HG03045 (cell line): Measurements from ENCODE around the gene PLAC8.
"Not testable (repeated sequence)": the region's sequence is repeated elsewhere in the genome, so short reads cannot be mapped to it uniquely, and the experiment has no call there.

Experiments
- ATAC-seq: cut with Tn5 transposase; IDR thresholded peaks from one replicate; pipeline ENCODE4 v1.9.1; 2021; ENCODE audit warnings: mild to moderate bottlenecking, moderate library complexity; ENCODE audit not compliant: unreplicated experiment

PLAC8 gene, protein sequence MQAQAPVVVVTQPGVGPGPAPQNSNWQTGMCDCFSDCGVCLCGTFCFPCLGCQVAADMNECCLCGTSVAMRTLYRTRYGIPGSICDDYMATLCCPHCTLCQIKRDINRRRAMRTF

DNA sequence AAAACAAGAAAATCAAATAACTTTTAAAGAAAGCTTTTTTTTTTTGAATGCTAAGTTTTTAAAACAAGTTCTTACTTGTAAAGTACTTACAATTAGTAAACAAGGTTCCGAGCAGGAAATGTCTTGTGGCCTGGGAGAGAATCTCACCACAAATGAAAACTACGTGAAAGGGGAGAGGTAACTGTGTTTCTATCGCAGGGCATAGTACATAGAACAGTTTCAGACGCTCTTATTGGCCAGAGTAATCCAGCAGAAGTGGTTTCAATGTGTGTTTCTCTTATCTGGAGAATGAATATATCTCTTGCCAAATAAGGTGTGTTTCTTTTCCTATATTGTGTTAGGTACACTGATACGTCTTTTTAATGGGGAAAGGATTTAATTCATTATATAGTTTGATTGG, at the start of gene PLAC8:
PLAC8 (minus strand) TSS at position 154 of the 400 bp plus-strand sequence. CDS start 6,808 bp downstream, outside the sequence.
- peak; percentile 27 for ATAC-seq

DNA sequence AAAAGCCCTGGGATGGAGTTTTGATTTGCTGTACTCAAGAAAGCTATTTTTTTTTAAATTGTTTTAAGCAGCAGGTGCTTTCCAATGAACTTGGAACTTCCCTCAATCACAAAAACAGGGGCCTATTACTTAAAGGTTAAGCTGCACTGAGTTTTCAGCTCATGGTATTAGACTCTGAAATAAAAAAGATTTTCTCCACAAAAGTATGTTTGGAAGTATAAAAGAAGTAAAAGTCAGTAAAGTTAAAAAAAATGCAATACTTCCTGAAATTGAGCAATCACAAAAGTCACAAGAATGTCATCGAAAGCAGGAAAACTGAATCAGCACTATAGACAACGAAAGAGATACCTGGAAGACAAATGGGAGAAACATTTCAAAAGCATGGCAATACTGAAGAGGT, 38.9 kb upstream of the PLAC8 start:
- no peak for ATAC-seq

DNA sequence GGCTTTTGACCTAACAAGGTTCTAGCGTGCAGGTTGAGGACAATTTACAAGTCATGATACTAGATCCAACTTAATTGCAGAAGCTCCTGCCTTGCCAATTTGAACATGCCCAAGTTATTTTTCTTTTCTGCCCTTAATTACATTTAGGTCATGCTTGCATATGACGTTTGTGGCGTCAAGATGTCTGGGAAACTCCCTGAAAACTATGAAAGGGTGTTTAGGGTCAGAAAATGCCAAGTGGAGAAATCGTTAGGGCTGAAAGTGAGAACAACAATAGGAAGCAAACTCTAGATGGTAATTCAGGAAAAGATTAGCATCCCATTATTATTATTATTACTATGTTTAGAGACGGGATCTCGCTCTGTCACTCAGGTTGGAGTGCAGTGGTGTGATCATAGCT, 38.2 kb upstream of the PLAC8 start:
- no peak for ATAC-seq

DNA sequence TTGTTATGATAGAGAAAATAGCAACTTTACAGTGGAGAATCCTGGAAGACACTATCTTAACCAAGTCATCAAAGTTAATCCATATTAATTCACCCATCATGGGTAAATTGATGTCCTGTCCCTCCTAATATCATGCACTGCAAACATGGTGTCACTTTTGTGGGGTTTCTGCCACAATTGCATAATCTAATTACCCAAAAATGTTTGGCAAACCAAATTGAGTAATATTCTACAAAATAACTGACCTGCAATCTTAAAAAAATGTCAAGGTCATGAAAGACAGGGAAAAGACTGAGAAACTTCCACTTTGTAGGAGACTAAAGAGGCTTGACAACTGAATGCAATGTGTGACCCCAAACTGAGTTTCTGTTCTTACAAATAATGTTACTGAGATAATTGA, 37.1 kb upstream of the PLAC8 start:
- no peak for ATAC-seq

DNA sequence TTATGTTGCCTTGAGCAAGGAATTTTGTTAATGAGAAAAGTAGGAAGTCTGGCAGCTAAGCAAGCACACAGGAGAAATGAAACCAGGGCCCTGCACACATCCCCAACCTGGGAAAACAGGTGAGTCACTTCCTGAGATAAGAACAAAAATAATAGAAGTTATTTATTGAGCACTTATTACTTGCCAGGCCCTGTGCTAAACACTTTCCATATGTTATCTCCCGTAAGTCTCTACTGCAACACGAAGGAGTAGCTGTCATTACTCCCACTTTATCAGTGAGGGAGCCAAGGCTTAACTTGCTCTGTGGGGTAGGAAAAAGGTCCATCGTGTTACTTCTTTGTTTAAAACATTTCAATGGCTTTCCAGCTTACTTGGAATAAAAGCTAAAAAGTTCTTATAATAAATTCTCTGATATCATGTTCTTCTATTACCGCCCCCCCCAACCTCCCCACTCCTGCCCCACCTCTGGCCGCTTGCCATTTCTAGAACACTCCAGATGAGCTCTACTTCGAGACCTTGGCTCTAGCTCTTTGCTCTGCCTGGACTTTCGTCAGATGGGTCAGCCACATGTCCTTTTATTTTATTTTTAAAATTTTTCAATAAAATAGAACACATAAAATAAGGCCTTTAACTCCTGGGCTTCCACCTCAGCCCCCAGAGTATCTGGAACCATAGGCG, 36.3 kb upstream of the PLAC8 start:
- no peak for ATAC-seq

DNA sequence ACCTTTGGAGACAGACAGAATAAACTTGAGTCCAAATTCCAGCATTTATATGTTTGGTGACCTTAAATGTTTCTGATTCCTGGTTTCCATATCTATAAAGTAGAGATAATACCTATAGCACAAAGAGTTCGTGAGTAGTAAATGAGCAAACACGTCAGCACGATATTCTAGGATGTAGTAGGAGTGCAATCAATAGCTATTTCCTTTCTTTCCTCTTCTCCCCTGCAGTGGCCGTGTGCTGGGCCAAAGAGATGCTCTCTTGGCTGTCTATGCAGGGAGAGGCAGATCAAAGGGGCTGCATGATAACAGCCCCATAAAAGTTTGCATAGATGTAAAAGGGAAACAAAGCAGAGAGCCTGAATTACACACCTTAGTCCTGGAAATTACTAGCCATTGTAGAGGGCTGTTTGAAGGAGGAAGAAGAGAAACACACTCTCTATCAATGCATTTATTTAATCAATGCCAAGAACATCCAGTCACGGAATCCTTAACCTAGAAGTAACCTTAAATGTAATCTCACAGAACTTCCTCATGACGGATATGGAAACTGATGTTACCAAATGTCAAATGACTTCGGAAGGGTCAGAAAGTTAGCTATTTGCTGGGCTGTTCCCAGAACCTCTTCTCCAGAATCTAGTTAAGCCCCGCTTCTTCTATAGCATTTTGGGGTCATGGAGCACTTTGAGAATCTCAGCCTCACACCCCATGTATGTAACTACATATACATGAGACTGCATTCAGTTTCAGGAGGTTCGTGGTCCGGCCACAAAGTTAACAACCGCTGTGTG, 35.5 kb upstream of the PLAC8 start:
- ATAC-seq = no peak

DNA sequence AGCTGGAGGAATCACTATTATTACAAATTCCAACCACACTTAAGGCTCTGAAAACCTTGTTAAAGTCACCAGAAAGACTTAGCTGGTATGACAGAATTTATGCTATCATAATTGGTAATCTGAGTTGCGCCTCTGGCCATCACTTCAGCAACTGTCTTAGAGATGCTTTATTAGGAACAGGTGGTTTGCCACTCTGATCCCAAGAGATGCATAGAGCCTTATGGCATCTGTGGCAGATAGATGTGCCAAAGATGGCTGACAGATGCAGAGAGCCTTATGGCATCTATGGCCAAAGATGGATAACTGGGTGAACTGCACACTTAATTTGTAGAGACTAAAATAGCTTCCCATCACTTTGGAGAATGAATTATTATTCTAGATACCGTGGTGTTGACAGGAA, 32.3 kb upstream of the PLAC8 start:
- ATAC-seq = no peak

DNA sequence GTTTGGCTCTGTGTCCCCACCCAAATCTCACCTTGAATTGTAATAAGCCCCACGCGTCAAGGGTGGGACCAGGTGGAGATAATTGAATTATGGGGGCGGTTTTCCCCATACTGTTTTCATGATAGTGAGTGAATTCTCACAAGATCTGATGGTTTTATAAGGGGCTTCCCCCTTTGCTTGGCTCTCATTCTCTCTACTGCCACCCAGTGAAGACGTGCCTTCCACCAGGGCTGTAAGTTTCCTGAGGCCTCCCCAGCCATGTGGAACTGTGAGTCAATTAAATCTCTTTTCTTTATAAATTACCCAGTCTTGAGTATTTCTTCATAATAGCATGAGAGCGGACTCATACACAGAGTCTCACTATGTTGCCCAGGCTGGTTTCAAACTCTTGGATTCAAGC, 31.2 kb upstream of the PLAC8 start:
- not testable (repeated sequence) for ATAC-seq

DNA sequence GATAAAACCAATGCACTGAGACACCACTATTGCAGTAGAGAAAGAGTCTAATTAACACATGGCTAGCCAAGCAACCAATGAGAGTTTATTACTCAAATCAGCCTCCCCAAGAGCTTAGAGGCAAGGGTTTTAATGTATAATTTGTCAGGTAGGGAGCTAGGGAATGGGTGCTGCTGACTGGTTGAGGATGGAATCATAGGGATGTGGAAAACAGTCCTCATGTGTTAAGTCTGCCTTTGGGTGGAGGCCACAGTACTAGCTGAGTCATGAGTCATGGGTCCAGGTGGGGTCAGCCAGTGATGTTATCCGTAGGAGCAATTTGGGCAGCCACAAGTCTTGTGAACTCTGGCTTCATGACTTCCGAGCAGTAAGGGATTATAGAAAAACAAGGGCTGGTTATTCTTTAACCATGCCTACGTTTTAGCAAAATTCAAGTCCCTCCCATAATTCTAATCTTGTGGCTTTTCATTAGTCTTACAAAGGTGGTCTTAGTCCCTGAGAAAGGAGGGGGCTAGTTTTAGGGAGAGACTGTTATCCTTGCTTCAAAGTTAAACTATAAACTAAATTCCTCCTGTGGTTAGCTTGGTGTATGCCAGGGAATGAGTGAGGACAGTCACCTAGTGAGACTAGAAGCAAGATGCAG, 25.1 kb upstream of the PLAC8 start:
- no peak for ATAC-seq

DNA sequence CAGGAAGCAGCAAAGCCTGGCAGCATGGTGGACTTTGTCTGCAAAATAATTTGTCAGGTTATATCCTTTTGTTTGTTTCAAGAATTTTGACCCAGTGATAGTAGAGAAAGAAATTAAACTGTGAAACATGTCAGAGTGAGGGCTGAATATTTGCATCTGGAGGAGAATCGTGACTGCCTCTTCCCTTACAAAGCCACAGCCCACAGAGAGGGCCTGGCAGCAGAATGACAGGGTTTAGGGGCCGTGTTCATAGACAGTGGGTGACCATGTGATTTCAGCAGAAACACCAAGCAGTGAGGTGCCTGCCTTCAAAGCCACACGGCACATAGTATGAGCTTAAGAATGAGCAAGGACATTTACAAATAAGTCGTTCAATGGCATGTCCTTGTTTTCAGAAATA, 24.4 kb upstream of the PLAC8 start:
- no peak for ATAC-seq

DNA sequence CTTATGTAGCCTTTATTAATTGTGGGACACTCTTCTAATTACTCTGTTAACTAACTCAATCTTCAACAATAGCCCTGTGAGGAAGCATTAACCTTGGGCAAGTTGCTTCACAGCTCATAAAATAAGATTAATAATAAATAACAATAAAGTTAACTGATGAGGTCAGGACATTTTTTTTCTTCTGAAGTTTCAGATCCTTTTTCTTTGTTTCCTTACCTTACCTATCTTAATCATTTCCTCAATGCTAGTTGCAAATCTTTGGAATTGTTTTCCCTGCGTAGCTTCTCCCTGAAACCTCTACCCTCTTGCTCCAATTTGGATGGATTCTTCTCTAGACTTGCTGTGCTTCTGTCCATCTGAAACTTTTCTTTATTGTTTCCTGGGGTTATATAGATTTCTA, 17.5 kb upstream of the PLAC8 start:
- ATAC-seq = no peak

DNA sequence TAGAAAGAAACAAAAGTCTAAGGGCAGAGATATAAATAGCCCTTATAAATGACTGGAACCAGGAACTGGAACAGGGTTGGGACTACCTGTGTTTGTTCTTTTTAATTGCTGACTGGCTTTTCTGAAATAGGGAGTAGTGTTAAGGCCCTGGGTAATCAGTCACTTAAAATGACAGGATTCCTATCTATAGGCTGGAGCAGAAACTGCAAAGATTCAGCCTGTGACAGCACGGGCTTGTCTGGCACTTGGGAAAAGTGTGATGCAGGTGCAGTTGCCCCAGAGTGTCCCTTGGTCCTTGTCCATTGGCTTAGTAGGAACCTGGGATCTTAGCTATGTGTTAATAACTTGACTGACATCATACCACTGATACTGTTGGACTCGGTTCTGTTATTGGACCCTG, 14.7 kb upstream of the PLAC8 start:
- ATAC-seq = no peak

DNA sequence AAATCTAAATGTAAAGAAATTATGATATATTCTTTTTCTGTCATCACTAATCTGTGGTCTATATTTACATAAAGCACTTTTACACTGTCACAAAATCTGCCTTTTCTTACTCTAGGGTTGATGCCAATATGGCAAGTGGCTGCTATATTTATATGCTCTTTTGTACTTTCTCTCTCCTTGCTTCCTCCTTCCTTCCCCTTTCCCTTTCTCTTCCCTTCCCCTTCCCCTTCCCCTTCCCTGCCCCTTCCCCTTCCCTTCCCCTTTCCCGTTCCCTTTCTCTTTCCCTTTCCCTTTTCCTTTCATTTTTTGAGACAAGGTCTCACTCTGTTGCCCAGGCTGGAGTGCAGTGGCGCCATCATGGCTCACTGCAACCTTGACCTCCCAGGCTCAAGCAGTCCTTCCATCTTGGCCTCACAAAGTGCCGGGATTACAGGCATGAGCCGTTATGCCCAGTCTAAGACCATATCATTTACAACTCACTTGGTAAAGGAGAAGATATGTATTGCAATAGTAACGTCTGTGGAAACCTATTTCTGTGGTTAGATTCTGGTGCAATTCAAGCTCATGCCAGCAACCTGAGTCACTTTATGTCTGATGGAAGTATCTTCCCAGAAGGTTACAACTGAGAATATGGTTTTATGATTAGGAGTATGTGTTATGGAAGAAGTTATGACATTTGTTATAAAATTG, 13.9 kb upstream of the PLAC8 start:
- no peak for ATAC-seq

DNA sequence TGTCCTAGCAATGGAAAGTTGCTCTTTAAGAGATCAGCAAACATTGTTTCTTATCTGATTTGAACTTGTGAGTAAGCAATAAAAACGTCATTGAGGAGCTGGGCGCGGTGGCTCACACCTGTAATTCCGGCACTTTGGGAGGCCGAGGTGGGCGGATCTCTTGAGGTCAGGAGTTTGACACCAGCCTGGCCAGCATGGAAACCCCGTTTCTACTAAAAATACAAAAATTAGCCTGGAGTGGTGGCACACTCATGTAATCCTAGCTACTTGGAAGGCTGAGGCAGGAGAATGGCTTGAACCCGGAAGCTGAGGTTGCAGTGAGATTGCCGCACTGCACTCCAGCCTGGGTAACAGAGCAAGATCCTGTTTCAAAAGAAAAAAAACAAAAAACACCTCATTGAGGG, 11.2 kb upstream of the PLAC8 start:
- no peak for ATAC-seq

DNA sequence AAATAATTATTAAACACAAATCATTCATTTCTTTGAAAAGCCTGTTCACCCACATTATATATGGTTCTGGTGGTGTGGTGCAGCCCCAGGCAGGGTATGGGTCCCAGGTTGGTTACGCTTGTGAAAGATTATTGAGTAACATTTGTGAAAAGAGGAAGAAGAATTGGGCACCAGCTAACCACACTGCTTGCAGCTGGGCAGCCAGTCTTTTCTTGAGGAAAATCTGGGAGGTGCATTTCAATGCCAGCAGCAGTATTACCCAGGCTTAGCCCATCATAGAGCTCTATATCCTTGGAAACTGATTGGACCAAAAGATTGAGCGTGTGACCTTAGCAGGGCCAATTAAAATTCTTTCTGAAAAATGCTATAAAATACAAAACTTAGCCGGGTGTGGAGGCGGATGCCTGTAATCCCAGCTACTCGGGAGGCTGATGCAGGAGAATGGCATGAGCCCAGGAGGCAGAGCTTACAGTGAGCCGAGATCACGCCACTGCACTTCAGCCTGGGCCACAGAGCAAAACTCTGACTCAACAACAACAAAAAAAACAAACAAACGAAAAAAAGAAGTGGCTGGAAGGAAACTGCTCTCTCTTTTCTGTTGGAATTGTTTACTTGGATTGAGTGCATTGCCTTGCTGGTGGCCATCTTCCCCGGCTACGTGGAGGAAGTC, 9.7 kb upstream of the PLAC8 start:
- no peak for ATAC-seq

DNA sequence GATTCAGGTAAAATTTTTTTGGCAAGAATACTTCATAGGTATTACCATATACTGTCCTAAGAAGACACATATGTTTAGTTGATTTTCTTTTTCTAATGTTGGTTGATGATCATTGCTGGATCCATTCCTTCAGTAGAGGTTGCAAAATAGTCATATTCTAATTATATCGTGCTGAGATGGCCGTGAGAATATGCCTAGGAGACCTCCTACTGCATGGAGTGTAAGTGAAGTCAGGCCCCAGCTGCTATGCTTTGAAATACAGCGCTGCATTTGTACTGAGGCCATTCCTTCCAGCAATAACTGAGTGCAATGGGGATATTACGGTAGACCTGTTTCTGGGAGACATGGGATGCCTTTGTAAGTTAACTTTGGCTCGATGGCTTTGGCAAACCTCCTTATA, 6.7 kb upstream of the PLAC8 start:
- no peak for ATAC-seq

DNA sequence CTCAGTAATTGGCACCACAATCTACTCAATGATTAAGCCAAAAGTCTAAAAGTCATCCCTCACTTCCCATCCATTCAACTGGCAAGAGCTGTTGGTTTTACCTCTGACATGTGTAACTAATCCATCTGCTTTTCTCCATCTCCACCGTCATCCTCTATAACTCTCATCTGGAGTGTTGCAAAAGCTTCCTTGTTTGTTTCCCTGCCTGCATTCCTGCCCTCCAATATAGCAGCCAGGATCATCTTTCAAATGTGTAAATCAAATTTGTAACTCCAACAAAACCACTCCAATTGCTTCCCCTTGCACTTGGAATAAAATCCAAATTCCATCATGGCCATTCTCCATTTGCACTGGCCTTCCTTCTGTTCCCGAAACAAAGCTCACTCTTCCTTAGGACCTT, 4.3 kb upstream of the PLAC8 start:
- ATAC-seq = no peak

DNA sequence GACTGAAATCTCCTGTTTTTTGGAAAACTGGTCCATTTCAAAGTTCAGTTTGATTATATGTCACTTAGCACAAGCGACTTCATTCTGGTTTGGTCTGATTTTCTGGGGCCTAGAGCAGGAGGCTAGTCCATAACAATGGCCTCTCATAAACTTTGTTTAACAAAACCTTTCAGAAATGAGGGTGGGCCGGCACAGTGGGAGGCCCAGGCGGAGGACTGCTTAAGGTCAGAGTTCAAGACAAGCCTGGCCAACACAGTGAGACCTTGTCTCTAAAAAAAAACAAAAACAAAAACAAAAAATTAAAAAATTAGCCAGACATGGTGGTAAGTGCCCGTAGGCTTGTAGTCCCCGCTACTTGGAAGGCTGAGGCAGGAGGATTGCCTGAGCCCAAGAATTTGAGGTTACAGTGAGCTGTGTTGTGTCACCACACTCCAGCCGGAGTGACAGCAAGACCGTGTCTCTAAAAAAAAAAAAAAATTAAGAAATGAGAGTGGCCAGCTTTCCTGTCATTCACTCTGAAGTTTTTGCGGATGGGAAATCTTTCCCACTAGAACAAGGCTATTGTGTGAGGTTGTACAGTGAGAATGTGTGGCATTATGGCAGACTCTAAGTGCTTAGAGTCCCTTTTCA, 1.2 kb upstream of the PLAC8 start:
- no peak for ATAC-seq

DNA sequence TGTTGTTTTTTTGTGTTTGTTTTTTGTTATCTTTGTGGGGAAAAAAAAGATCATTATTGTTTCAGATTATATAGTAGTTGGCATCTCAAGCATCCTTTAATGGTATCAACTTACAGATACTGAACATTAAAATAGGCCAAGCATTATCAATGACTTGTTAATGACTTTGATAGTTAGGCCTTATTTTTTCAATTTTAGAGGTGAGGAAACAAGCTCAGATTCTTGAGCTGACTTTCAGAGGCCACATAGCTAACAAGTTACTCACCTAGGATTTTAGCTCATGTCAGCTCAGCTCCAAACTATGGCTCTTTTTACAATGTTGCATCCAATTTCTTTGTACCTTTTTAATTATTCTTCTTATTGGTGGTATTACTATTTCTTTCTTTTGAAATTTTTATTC, 471 bp upstream of the PLAC8 start:
- no peak for ATAC-seq

DNA sequence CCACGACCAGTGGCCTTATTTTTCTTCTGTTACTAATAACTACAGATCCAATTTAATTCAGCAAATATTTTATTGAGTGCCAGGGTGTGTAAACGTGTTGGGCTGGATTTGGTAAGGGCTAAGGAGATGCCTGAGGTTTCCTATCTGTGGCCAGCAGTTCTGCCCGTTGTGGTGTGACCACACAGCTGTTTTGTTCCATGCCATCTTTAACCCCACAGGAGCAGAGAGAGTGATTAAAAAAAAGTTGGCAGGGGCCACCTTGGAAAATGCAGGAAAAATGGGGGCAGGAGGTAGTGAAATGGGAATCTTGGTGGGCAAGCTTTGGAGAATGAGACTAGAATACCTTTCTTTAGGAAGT, 1.1 kb downstream of the PLAC8 start:
- no peak for ATAC-seq
